NCI-H446 (cell line): ENCODE measurements around the gene SEMA4A.
"Not testable (repeated sequence)": the region's sequence is repeated elsewhere in the genome, so short reads cannot be mapped to it uniquely, and the experiment has no call there.

Source experiments
- DNase-seq, 2 experiments: peaks; one replicate each; lab custom pipeline; 2025; lab: John Stamatoyannopoulos, UW

The SEMA4A gene

GRCh38 chr1:156153362-156153761, at the start of gene SEMA4A:
TSS of gene SEMA4A (plus strand) at chr1:156153585. CDS start at chr1:156154579, 994 bp downstream.
- no peak for DNase-seq

- DNase-seq: no peak
Observed at GRCh38 chr1:156104065-156104810, 49.1 kb upstream of the SEMA4A start.

- no peak for DNase-seq
Observed at GRCh38 chr1:156104861-156105832, 48.2 kb upstream of the SEMA4A start.

- DNase-seq: no peak
Observed at GRCh38 chr1:156106624-156107488, 46.5 kb upstream of the SEMA4A start.

- DNase-seq: no peak
Observed at GRCh38 chr1:156108057-156108456, 45.3 kb upstream of the SEMA4A start.

DNA sequence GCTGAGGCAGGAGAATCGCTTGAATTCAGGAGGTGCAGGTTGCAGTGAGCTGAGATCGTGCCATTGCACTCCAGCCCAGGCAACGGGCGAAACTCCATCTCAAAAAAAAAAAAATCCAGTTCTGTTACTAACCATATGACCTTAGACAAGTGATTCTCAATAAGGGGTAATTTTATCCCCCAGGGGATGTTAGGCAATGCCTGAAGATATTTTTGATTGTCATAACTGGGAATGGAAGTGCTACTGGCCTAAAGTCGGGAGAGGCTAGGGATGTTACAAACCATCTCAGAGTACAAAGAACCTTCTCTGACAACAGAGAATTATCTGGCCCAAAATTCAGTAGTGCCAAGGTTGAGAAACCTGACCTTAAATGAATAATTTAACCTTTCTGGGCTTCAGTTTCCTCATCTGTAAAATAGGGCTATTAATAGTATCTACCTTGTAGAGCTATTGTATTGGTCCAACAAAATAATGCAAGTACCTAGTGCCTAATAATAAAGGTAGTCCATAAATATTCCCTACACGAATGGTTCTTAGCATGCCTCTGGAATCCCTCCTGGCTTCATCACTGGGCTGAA, 44.6 kb upstream of the SEMA4A start:
- no peak for DNase-seq

DNA sequence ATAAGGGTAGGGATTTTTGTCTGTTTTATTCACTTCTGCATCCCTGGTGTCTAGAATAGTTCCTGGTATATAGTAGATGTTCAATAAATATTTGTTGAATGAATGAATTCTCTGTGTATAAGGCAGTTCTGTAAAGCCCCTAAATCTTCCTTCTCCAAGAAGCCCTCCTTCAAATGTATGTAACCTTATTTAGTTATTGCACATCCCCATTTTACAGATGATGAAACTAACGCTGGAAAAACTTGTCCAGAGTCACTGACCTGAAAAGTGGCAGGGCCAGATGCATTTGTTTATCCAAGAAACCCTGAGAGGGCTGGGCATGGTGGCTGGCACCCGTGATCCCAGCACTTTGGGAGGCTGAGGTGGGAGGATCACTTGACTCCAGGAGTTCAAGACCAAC, 43.1 kb upstream of the SEMA4A start:
- DNase-seq: no peak

DNA sequence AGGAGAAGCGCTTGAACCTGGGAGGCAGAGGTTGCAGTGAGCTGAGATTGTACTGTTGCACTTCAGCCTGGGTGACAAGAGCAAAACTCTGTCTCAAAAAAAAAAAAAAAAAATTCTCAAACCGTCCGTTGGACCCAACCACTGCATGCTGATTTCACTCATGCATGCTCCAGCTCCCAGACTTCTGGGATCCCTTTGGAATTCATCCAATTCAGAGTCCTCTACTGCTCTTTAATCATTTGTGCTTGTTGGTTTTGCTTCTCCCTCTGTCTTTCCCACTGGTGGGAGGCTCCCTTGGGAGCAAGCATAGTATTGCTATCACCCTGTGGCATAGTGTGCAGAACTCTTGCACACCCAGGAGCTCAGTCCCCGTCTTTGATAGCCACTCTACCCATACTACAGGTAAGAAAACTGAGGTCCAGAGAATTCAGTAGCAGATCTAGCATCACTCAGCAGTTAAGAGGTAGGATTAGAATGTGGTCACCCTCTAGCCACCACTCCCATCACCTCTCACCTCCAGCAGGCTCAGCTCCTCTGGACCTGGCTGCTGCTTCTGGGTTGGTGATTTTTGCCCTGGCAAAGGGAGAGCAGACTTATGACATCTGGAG, 41.9 kb upstream of the SEMA4A start:
- peak in 1 of 2 experiments; percentile 31 for DNase-seq

DNA sequence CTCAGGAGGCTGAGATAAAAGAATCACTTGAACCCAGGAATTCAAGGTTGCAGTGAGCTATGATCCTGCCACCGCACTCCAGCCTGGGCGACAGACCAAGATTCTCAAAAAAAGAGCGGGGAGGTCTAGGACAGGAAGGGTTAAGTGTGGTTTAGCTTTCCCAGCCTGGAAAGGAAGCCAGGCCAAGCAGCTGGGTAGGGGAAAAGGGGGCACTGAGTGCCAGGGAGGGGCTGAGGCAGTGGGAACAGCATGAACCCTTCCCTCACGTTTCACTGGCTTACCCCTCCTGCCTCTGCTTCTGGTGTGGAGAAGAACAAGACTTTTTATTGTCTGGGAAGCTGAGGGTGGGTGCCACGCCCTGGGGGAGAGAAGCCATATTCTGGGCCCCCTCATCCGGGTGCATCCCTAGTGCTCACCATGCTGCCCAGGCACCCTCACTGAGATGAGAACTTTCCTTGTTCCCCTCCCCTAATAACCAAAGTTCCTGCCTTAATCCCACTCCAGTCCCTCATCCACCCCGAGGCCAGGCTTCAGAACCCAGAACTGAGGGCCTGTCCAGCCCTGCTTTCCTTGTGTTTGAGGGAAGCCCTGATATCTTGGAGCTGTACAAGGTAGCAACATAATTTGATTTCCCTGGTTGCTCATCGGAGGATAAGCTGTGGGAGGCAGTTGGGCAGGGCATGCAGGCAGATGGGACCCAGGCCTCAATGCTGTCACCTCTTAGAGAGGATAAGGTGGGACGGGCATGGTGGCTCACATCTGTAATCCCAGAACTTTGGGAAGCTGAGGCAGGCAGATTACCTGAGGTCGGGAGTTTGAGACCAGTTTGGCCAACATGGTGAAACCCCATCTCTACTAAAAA, 40.9 kb upstream of the SEMA4A start:
- no peak for DNase-seq

- no peak for DNase-seq
Observed at GRCh38 chr1:156113282-156113950, 40.0 kb upstream of the SEMA4A start.

- DNase-seq: peak; percentile 80 to 87
Observed at GRCh38 chr1:156114101-156114918, 39.1 kb upstream of the SEMA4A start, which contains the start of gene LMNA. TSS of gene LMNA (plus strand) at chr1:156114711. CDS start at chr1:156114919, 208 bp downstream.

- no peak for DNase-seq
Observed at GRCh38 chr1:156114919-156115513, 38.4 kb upstream of the SEMA4A start.

DNA sequence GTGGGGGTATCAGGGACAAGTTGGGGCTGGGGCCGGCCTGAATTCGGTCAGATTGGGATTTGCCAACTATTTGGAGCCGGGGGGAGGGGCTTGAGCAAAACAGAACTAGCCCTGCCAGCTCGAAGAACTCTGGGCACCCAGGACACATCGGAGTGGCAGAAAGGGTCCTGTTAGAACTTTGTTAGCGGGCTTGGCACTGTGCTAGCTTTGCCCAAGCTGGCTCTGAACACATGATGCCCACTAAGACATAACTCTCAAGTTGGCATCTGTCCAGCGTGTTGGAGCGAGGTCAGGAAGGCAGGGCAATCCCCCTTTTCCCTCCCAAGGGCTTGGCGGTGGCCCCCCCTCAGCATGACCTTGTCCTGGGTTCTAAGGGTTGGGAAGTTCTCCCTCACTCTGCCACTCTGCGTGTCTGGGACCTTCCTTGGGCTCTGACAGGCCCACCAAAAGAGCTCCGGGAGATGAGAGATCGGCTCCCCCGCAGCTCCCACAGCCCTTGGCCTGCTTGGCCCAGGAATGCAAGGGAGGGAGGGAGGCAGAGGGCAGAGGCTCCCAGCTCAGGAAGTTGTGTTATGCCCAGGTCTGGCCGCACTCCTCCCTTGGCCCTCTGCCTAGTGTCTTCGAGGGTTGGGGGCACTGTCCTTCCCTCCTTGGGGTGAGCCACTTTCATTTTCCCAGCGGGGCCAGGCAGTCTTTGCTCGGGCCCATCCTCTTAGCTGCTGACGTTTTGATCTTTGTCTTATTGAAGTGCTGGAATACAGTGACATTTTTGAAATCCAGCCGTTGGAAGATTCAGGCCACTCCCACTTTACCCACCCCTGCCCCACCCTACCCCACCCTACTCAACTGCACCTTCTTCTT, 37.6 kb upstream of the SEMA4A start:
- DNase-seq: peak in 1 of 2 experiments; percentile 47

DNA sequence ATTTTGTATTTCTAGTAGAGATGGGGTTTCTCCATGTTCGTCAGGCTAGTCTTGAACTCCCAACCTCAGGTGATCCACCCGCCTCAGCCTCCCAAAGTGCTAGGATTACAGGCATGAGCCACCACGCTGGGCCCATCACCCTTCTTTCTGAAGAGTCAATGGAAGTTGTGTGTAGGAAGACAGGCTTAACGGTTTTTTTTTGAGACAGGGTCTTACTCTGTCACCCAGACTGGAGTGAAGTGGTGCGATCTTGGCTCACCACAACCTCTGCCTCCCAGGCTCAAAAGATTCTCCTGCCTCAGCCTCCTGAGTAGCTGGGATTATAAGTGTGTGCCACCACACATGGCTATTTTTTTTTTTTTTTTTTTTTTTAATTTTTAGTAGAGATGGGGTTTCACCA, 36.7 kb upstream of the SEMA4A start:
- DNase-seq: not testable (repeated sequence)

DNA sequence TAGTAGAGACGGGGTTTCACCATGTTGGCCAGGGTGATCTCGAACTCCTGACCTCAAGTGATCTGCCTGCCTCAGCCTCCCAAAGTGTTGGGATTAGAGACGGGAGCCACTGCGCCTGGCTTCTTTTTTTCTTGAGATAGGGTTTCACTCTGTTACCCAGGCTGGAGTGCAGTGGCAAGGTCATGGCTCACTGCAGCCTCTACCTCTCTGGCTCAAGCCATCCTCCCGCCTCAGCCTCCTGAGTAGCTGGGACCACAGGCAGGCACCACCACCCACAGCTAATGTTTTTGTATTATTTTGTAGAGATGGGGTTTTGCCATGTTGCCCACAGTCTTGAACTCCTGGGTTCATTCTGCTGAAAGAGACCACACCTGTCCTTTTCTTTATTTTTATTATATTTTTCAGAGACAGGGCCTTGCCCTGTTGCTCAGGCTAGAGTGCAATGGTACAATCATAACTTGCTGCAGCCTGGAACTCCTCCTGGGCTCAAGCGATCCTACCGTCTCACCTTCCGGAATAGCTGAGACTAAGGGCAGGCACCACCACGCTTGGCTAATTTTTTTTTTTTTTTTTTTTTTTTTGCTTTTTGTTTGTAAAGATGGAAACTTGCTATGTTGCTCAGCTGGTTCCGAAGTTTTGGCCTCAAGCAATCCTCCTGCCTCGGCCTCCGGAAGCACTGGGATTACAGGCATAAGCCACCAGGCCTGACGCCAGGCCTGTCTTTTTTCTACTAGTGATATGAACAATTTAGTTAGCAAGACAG, 35.8 kb upstream of the SEMA4A start:
- no peak for DNase-seq

GRCh38 chr1:156118177-156118868, 35.1 kb upstream of the SEMA4A start:
- DNase-seq: no peak
